A673 (cell line): Measurements from ENCODE around the gene PROK2.

ENCODE experiments used
- CTCF ChIP-seq: fragments of 300-800, 200-600 bp; sonication (generic); conservative IDR thresholded peaks from 2 replicates; pipeline ENCODE4 v1.5.1; 2017; ENCODE audit warnings: low read depth, mild to moderate bottlenecking, antibody characterized with exemption, low read length, moderate library complexity, mixed read lengths
- EZH2 ChIP-seq: fragments of 200-600 bp; sonication (generic); IDR thresholded peaks from 2 replicates; pipeline ENCODE4 v1.6.1; 2017; ENCODE audit warnings: borderline replicate concordance, low read depth, mild to moderate bottlenecking, mixed read lengths, antibody characterized with exemption, low read length; ENCODE audit not compliant: poor library complexity, severe bottlenecking

GRCh38 chr3:71724171-71724453 lies 60.8 kb downstream of the PROK2 start:
- TF ChIP-seq EZH2 (no peak), CTCF (no peak)
